ENCODE results near the gene RPL10A. TPM values are rescaled to one million over a fixed set of nuclear protein-coding genes. Genes with fewer than 3 reads are reported as not detected.

RPL10A gene
- total and polyA plus RNA-seq, 2 of the 13 experiments (the other 11 are each of a cell fraction or from before 2014, with no cell fraction given), result 1,854 to 2,726 TPM

DNA sequence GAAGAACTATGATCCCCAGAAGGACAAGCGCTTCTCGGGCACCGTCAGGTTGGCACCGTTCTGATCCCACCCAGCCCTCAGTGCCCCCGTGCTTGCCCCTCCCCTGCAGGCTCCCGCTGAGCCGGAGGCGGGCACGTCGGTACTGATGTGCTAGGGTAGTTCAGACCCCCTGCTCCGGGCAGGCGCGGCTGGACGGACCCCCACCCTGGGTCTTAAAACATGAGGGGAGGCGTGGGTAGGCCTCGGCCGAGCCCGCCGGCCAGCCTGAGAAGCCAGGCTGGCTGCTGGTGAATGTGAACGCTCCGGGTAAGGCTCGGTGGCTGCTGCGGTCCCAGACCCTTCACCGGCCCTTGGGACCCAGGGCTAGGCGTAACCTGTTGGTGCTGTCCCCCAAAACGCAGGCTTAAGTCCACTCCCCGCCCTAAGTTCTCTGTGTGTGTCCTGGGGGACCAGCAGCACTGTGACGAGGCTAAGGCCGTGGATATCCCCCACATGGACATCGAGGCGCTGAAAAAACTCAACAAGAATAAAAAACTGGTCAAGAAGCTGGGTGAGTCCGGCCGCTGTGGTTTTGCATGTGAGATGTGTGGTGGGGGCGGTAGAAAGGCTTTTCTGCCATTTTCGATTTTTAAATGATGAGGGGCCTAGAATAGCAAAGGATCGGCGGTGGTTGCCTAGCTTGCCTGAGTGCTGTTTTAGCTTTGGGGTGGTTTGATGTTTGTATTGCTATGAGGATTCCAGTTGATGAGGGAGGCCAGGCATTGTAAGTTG lies 964 bp downstream of the RPL10A start (continued):
- TF ChIP-seq, protein P1, sequence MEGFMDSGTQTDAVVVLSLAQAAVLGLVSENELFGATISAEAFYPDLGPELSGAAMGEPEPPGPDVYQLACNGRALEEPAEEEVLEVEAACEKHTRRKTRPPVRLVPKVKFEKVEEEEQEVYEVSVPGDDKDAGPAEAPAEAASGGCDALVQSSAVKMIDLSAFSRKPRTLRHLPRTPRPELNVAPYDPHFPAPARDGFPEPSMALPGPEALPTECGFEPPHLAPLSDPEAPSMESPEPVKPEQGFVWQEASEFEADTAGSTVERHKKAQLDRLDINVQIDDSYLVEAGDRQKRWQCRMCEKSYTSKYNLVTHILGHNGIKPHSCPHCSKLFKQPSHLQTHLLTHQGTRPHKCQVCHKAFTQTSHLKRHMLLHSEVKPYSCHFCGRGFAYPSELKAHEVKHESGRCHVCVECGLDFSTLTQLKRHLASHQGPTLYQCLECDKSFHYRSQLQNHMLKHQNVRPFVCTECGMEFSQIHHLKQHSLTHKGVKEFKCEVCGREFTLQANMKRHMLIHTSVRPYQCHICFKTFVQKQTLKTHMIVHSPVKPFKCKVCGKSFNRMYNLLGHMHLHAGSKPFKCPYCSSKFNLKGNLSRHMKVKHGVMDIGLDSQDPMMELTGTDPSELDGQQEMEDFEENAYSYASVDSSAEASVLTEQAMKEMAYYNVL (CRISPR knock-in tag; IDR thresholded peaks at IDR 0.05; ENCODE audit: borderline replicate concordance), result peak; percentile 26; the same call in 1 of the 2 replicates
- TF ChIP-seq ZNF75D (CRISPR knock-in tag; IDR thresholded peaks at IDR 0.05; ENCODE audit: borderline replicate concordance) (0 out of 2 replicates have a peak, but pooled peaks have one; percentile 67), FOXA3 (CRISPR knock-in tag; IDR thresholded peaks at IDR 0.05) (no peak), ELF4 (CRISPR knock-in tag; IDR thresholded peaks at IDR 0.05; ENCODE audit: borderline replicate concordance) (0 out of 2 replicates have a peak, but pooled peaks have one; percentile 12), ZNF709 (CRISPR knock-in tag; IDR thresholded peaks at IDR 0.05) (peak; percentile 24; the same call in 1 of the 2 replicates), ZNF253 (CRISPR knock-in tag; IDR thresholded peaks at IDR 0.05; ENCODE audit: borderline replicate concordance) (0 out of 2 replicates have a peak, but pooled peaks have one; percentile 40), ZNF782 (CRISPR knock-in tag; IDR thresholded peaks at IDR 0.05; ENCODE audit: borderline replicate concordance) (peak; percentile 3; the same call in 1 of the 2 replicates), ZKSCAN5 (CRISPR knock-in tag; IDR thresholded peaks at IDR 0.05) (no peak), MTA1 (CRISPR knock-in tag; IDR thresholded peaks at IDR 0.05; ENCODE audit: borderline replicate concordance) (no peak), AKAP8 (CRISPR knock-in tag; IDR thresholded peaks at IDR 0.05) (peak; percentile 76), FOXC1 (CRISPR knock-in tag; IDR thresholded peaks at IDR 0.05; ENCODE audit: borderline replicate concordance) (no peak), SSRP1 (CRISPR knock-in tag; IDR thresholded peaks at IDR 0.05) (peak; percentile 12; the same call in 1 of the 2 replicates), RELA (CRISPR knock-in tag; IDR thresholded peaks at IDR 0.05) (no peak), FLYWCH1 (CRISPR knock-in tag; IDR thresholded peaks at IDR 0.05) (no peak), RAD51 (IDR thresholded peaks at IDR 0.05; ENCODE audit: borderline replicate concordance) (no peak), ZFP1 (CRISPR knock-in tag; IDR thresholded peaks at IDR 0.05) (no peak), CHCHD3 (CRISPR knock-in tag; IDR thresholded peaks at IDR 0.05) (peak; percentile 33; the same call in 1 of the 2 replicates), ZNF501 (CRISPR knock-in tag; IDR thresholded peaks at IDR 0.05) (no peak)
- TF ChIP-seq, protein P2, sequence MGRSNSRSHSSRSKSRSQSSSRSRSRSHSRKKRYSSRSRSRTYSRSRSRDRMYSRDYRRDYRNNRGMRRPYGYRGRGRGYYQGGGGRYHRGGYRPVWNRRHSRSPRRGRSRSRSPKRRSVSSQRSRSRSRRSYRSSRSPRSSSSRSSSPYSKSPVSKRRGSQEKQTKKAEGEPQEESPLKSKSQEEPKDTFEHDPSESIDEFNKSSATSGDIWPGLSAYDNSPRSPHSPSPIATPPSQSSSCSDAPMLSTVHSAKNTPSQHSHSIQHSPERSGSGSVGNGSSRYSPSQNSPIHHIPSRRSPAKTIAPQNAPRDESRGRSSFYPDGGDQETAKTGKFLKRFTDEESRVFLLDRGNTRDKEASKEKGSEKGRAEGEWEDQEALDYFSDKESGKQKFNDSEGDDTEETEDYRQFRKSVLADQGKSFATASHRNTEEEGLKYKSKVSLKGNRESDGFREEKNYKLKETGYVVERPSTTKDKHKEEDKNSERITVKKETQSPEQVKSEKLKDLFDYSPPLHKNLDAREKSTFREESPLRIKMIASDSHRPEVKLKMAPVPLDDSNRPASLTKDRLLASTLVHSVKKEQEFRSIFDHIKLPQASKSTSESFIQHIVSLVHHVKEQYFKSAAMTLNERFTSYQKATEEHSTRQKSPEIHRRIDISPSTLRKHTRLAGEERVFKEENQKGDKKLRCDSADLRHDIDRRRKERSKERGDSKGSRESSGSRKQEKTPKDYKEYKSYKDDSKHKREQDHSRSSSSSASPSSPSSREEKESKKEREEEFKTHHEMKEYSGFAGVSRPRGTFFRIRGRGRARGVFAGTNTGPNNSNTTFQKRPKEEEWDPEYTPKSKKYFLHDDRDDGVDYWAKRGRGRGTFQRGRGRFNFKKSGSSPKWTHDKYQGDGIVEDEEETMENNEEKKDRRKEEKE (IDR thresholded peaks at IDR 0.05), result no peak
- TF ChIP-seq, protein P3, sequence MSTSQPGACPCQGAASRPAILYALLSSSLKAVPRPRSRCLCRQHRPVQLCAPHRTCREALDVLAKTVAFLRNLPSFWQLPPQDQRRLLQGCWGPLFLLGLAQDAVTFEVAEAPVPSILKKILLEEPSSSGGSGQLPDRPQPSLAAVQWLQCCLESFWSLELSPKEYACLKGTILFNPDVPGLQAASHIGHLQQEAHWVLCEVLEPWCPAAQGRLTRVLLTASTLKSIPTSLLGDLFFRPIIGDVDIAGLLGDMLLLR (CRISPR knock-in tag; IDR thresholded peaks at IDR 0.05), result no peak; the same call in none of the 2 replicates
- TF ChIP-seq, protein P4, sequence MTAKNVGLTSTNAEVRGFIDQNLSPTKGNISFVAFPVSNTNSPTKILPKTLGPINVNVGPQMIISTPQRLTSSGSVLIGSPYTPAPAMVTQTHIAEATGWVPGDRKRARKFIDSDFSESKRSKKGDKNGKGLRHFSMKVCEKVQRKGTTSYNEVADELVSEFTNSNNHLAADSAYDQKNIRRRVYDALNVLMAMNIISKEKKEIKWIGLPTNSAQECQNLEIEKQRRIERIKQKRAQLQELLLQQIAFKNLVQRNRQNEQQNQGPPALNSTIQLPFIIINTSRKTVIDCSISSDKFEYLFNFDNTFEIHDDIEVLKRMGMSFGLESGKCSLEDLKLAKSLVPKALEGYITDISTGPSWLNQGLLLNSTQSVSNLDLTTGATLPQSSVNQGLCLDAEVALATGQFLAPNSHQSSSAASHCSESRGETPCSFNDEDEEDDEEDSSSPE (CRISPR knock-in tag; IDR thresholded peaks at IDR 0.05), result no peak
- TF ChIP-seq, protein P5, sequence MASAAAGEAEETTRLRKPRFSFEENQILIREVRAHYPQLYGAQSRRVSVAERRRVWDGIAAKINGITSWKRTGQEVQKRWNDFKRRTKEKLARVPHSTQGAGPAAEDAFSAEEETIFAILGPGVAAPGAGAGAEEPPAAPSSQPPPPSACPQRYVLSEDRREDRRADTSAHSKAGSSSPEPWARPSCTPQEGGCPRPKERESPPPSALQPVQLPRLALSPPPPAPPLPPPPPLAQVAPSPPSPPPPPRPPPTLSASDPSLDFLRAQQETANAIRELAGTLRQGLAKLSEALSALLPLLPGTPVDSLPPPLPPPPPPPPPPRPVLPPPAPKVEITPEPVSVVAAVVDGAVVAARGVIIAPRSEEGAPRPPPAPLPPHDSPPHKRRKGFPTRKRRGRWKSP (CRISPR knock-in tag; IDR thresholded peaks at IDR 0.05), result 0 out of 2 replicates have a peak, but pooled peaks have one; percentile 3
